HEK293T (cell line): ENCODE data around the gene FCGR3A.

Source experiments
- ARNT ChIP-seq: fragments of 450-650 bp; IDR thresholded peaks from 2 replicates; pipeline ENCODE4 v1.6.1; 2017; ENCODE audit warnings: mild to moderate bottlenecking
- BHLHE40 ChIP-seq: fragments of 450-650 bp; IDR thresholded peaks from 2 replicates; pipeline ENCODE4 v1.6.1; 2016; ENCODE audit warnings: mild to moderate bottlenecking, moderate library complexity, borderline replicate concordance
- FOXK2 ChIP-seq: fragments of 450-650 bp; IDR thresholded peaks from 2 replicates; pipeline ENCODE4 v1.6.1; 2016; ENCODE audit warnings: mild to moderate bottlenecking
- FOXM1 ChIP-seq: fragments of 450-650 bp; IDR thresholded peaks from 2 replicates; pipeline ENCODE4 v1.6.1; 2017; ENCODE audit warnings: mild to moderate bottlenecking, borderline replicate concordance
- SP1 ChIP-seq: fragments of 450-650 bp; IDR thresholded peaks from 2 replicates; pipeline ENCODE4 v1.6.1; 2017
- TF ChIP-seq, protein P1 (sequence below): fragments of 450-650 bp; IDR thresholded peaks from 2 replicates; pipeline ENCODE4 v1.6.1; 2016

DNA sequence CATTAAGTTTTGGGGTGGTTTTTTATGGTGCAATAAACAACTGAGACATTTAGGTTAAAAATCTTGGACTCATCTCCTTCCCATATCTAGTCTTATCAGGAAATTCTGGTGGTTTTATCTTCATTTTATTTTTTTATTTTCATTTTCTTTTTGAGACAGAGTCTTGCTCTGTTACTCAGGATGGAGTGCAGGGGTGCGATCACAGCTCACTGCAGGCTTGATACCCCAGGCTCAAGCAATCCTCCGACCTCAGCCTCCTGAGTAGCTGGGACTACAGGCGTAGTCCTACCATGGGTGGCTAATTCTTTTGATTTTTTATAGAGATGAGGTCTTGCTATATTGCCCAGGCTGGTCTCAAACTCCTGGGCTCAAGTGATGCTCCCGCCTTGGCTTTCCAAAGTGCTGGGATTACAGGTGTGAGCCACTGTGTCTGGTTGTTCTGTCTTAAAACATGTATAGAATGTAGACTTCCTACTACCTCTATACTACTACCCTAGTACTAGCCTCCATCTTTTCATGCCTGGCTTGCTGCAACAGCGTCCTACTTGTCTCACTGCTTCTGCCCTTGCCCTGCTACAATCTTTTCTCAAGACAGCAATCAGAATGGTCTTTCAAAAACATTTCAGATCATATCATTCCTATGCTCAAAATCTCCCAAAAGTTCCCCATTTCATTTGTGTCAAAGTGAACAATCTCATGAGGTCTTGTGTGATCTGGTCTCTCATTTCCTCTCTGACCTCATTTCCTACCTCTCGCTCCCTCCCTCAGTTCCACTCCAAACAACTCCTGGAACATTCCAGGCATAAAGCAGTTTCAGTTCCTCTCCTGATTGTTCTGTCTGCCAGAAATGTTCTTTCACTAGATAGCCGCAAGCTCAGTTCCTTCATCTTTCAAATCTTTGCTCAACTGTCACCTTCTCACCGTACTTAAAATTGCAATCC, 50.2 kb downstream of the FCGR3A start:
- TF ChIP-seq SP1 (no peak), FOXM1 (no peak), BHLHE40 (no peak), ARNT (no peak), FOXK2 (no peak)
- TF ChIP-seq, protein P1, sequence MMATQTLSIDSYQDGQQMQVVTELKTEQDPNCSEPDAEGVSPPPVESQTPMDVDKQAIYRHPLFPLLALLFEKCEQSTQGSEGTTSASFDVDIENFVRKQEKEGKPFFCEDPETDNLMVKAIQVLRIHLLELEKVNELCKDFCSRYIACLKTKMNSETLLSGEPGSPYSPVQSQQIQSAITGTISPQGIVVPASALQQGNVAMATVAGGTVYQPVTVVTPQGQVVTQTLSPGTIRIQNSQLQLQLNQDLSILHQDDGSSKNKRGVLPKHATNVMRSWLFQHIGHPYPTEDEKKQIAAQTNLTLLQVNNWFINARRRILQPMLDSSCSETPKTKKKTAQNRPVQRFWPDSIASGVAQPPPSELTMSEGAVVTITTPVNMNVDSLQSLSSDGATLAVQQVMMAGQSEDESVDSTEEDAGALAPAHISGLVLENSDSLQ = no peak
